WTC11 (cell line): ENCODE data around the gene SHROOM3. TPM values are rescaled to one million over a fixed set of nuclear protein-coding genes. Genes with fewer than 3 reads are reported as not detected.

Experiments
- ATAC-seq: fragments of 200-7000 bp; cut with Tn5 transposase; 2 replicates; pipeline ENCODE4 v1.10.0; 2021; ENCODE audit warnings: mild to moderate bottlenecking, moderate library complexity
- CTCF ChIA-PET: fragments of 300-600 bp; sonication (Branson Sonifier 250); formaldehyde crosslinking; loops from one replicate; lab custom pipeline; 2021; ENCODE audit warnings: antibody characterized with exemption; lab: Charles Lee
- POLR2A ChIA-PET: fragments of 350-600 bp; sonication (Branson Sonifier 250); formaldehyde crosslinking; loops from one replicate; lab custom pipeline; 2021; ENCODE audit warnings: antibody characterized with exemption; lab: Charles Lee
- DNase-seq: peaks from one replicate; pipeline ENCODE4 v3.0.0; 2021; ENCODE audit warnings: low spot score
- H3K27ac Mint-ChIP-seq: 2 replicates; pipeline ENCODE4 v1.8.0; 2021; ENCODE audit warnings: mixed read lengths
- H3K27me3 Mint-ChIP-seq: 2 replicates; pipeline ENCODE4 v1.8.0; 2021; ENCODE audit warnings: low read depth, mild to moderate bottlenecking, moderate library complexity, mixed read lengths
- H3K36me3 Mint-ChIP-seq: 2 replicates; pipeline ENCODE4 v1.8.0; 2021; ENCODE audit warnings: mixed read lengths
- H3K4me1 Mint-ChIP-seq: 2 replicates; pipeline ENCODE4 v1.8.0; 2022; ENCODE audit warnings: mixed read lengths
- H3K4me3 Mint-ChIP-seq: 2 replicates; pipeline ENCODE4 v1.8.0; 2021; ENCODE audit warnings: mild to moderate bottlenecking, moderate library complexity, mixed read lengths
- H3K9me3 Mint-ChIP-seq: 2 replicates; pipeline ENCODE4 v1.8.0; 2021; ENCODE audit warnings: mixed read lengths
- AFF4 ChIP-seq: sonication (generic); formaldehyde crosslinking; IDR thresholded peaks from 2 replicates; pipeline ENCODE4 v1.8.1; 2023; ENCODE audit warnings: mild to moderate bottlenecking, missing genetic modification reagents, borderline replicate concordance
- E2F1 ChIP-seq: sonication (generic); formaldehyde crosslinking; IDR thresholded peaks from 2 replicates; pipeline ENCODE4 v1.8.0; 2022; ENCODE audit warnings: mild to moderate bottlenecking, missing genetic modification reagents
- ELF4 ChIP-seq: sonication (generic); formaldehyde crosslinking; IDR thresholded peaks from 2 replicates; pipeline ENCODE4 v1.8.1; 2022; ENCODE audit warnings: low read depth, mild to moderate bottlenecking, moderate library complexity, missing genetic modification reagents
- EMX1 ChIP-seq: fragments of 250-450 bp; sonication (Bioruptor Pico); IDR thresholded peaks from 2 replicates; pipeline ENCODE4 v1.8.0; 2021; ENCODE audit warnings: mild to moderate bottlenecking
- GRHL2 ChIP-seq: fragments of 250-450 bp; sonication (Bioruptor Pico); IDR thresholded peaks from 2 replicates; pipeline ENCODE4 v1.8.0; 2022; ENCODE audit warnings: mild to moderate bottlenecking, moderate library complexity; ENCODE audit not compliant: insufficient replicate concordance, severe bottlenecking
- JAZF1 ChIP-seq: fragments of 250-450 bp; sonication (Bioruptor Pico); IDR thresholded peaks from 2 replicates; pipeline ENCODE4 v1.9.0; 2021; ENCODE audit warnings: moderate library complexity, mild to moderate bottlenecking, inconsistent platforms
- JUN ChIP-seq: sonication (generic); formaldehyde crosslinking; IDR thresholded peaks from 2 replicates; pipeline ENCODE4 v1.8.0; 2023; ENCODE audit warnings: mild to moderate bottlenecking, missing genetic modification reagents
- KAT7 ChIP-seq: sonication (generic); formaldehyde crosslinking; IDR thresholded peaks from 2 replicates; pipeline ENCODE4 v1.8.1; 2023; ENCODE audit warnings: missing genetic modification reagents, mild to moderate bottlenecking, borderline replicate concordance
- NFE2L1 ChIP-seq: sonication (generic); formaldehyde crosslinking; IDR thresholded peaks from 2 replicates; pipeline ENCODE4 v1.8.1; 2023; ENCODE audit warnings: missing genetic modification reagents
- NR2C2 ChIP-seq: sonication (generic); formaldehyde crosslinking; IDR thresholded peaks from 2 replicates; pipeline ENCODE4 v1.8.0; 2022; ENCODE audit warnings: mild to moderate bottlenecking, missing genetic modification reagents
- PRRX2 ChIP-seq: fragments of 250-450 bp; sonication (Bioruptor Pico); IDR thresholded peaks from 2 replicates; pipeline ENCODE4 v1.8.0; 2021; ENCODE audit warnings: mild to moderate bottlenecking
- STAT6 ChIP-seq: sonication (generic); formaldehyde crosslinking; conservative IDR thresholded peaks from 2 replicates; pipeline ENCODE4 v1.8.1; 2023; ENCODE audit warnings: mild to moderate bottlenecking, low read depth, missing genetic modification reagents, moderate library complexity
- TEAD4 ChIP-seq: sonication (generic); formaldehyde crosslinking; IDR thresholded peaks from 2 replicates; pipeline ENCODE4 v1.8.0; 2022; ENCODE audit warnings: mild to moderate bottlenecking, missing genetic modification reagents
- ZNF281 ChIP-seq: sonication (generic); formaldehyde crosslinking; IDR thresholded peaks from 2 replicates; pipeline ENCODE4 v1.8.0; 2023; ENCODE audit warnings: mild to moderate bottlenecking, missing genetic modification reagents
- ZNF423 ChIP-seq: fragments of 250-450 bp; sonication (Bioruptor Pico); IDR thresholded peaks from 2 replicates; pipeline ENCODE4 v2.1.2; 2022; ENCODE audit warnings: mild to moderate bottlenecking, moderate library complexity
- total RNA-seq: library from RNA; stranded (reverse); gene quantifications from 3 replicates; pipeline ENCODE4 v1.2.3, GENCODE V29; 2021
- TF ChIP-seq, protein P1 (sequence below): fragments of 250-450 bp; sonication (Bioruptor Pico); IDR thresholded peaks from 2 replicates; pipeline ENCODE4 v1.9.0; 2021; ENCODE audit warnings: mild to moderate bottlenecking
- TF ChIP-seq, protein P2 (sequence below): fragments of 250-450 bp; sonication (Bioruptor Pico); IDR thresholded peaks from 2 replicates; pipeline ENCODE4 v2.1.2; 2022; ENCODE audit warnings: mild to moderate bottlenecking, moderate library complexity
- TF ChIP-seq, protein P3 (sequence below): sonication (generic); formaldehyde crosslinking; IDR thresholded peaks from 2 replicates; pipeline ENCODE4 v1.8.1; 2022; ENCODE audit warnings: low read depth, mild to moderate bottlenecking, moderate library complexity, missing genetic modification reagents, borderline replicate concordance
- TF ChIP-seq, protein P4 (sequence below): sonication (generic); formaldehyde crosslinking; IDR thresholded peaks from 2 replicates; pipeline ENCODE4 v1.8.1; 2023; ENCODE audit warnings: mild to moderate bottlenecking, missing genetic modification reagents

SHROOM3 gene
- total RNA-seq, 1 experiment from 2014 or later, result 71.9 TPM

GRCh38 chr4:76543378-76543777 lies 108.3 kb downstream of the SHROOM3 start (continued):
- TF ChIP-seq GRHL2 (no peak), NR2C2 (CRISPR knock-in tag) (no peak), ZNF423 (CRISPR knock-in tag) (no peak), AFF4 (CRISPR knock-in tag) (no peak), EMX1 (CRISPR knock-in tag) (no peak), E2F1 (no peak), JUN (CRISPR knock-in tag) (no peak), KAT7 (no peak)

DNA sequence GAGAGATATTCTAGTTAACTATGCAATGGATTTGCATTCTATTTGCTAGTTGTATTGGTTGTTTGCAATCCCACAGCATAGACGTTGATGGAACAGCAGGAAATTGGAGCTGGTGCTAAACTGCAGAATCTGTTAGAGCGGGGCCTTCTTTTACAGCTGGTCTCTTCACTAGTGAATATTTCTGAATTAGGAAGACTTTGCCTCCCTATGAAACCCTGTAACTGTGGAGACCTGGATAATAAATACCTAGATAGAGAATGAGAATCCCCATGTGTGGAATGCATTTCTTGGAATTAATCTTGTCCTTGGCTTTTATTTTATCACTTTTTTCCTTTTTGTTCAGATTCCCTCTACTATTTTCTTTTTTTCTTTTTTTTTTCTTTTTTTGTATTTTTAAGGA lies 109.7 kb downstream of the SHROOM3 start:
- ChIA-PET POLR2A (no interaction called here), CTCF (no interaction called here)
- no peaks in the 10 kb centered on the region for H3K36me3 Mint-ChIP-seq
- H3K4me3 Mint-ChIP-seq, result no peak overlapping the region
- H3K27ac Mint-ChIP-seq, result peak overlapping the region; percentile 48; the same call in 1 of the 2 replicates
- no peak for DNase-seq
- H3K27me3 Mint-ChIP-seq, result no peaks in the 10 kb centered on the region
- no peak for ATAC-seq
- peaks cover 11% of the 10 kb centered on the region; the same call in 1 of the 2 replicates for H3K9me3 Mint-ChIP-seq
- peaks cover 45% of the 10 kb centered on the region for H3K4me1 Mint-ChIP-seq
- TF ChIP-seq, protein P1, sequence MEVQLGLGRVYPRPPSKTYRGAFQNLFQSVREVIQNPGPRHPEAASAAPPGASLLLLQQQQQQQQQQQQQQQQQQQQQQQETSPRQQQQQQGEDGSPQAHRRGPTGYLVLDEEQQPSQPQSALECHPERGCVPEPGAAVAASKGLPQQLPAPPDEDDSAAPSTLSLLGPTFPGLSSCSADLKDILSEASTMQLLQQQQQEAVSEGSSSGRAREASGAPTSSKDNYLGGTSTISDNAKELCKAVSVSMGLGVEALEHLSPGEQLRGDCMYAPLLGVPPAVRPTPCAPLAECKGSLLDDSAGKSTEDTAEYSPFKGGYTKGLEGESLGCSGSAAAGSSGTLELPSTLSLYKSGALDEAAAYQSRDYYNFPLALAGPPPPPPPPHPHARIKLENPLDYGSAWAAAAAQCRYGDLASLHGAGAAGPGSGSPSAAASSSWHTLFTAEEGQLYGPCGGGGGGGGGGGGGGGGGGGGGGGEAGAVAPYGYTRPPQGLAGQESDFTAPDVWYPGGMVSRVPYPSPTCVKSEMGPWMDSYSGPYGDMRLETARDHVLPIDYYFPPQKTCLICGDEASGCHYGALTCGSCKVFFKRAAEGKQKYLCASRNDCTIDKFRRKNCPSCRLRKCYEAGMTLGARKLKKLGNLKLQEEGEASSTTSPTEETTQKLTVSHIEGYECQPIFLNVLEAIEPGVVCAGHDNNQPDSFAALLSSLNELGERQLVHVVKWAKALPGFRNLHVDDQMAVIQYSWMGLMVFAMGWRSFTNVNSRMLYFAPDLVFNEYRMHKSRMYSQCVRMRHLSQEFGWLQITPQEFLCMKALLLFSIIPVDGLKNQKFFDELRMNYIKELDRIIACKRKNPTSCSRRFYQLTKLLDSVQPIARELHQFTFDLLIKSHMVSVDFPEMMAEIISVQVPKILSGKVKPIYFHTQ (CRISPR knock-in tag), result no peak
- TF ChIP-seq TEAD4 (CRISPR knock-in tag) (no peak), ELF4 (CRISPR knock-in tag) (no peak), STAT6 (CRISPR knock-in tag) (no peak), ZNF281 (CRISPR knock-in tag) (no peak), NFE2L1 (CRISPR knock-in tag) (no peak), PRRX2 (CRISPR knock-in tag) (no peak), JAZF1 (CRISPR knock-in tag) (no peak), ZNF423 (CRISPR knock-in tag) (no peak)
- TF ChIP-seq, protein P2, sequence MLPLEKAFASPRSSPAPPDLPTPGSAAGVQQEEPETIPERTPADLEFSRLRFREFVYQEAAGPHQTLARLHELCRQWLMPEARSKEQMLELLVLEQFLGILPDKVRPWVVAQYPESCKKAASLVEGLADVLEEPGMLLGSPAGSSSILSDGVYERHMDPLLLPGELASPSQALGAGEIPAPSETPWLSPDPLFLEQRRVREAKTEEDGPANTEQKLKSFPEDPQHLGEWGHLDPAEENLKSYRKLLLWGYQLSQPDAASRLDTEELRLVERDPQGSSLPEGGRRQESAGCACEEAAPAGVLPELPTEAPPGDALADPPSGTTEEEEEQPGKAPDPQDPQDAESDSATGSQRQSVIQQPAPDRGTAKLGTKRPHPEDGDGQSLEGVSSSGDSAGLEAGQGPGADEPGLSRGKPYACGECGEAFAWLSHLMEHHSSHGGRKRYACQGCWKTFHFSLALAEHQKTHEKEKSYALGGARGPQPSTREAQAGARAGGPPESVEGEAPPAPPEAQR (CRISPR knock-in tag), result no peak
- TF ChIP-seq, protein P3, sequence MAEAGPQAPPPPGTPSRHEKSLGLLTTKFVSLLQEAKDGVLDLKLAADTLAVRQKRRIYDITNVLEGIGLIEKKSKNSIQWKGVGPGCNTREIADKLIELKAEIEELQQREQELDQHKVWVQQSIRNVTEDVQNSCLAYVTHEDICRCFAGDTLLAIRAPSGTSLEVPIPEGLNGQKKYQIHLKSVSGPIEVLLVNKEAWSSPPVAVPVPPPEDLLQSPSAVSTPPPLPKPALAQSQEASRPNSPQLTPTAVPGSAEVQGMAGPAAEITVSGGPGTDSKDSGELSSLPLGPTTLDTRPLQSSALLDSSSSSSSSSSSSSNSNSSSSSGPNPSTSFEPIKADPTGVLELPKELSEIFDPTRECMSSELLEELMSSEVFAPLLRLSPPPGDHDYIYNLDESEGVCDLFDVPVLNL (CRISPR knock-in tag), result no peak
- TF ChIP-seq, protein P4, sequence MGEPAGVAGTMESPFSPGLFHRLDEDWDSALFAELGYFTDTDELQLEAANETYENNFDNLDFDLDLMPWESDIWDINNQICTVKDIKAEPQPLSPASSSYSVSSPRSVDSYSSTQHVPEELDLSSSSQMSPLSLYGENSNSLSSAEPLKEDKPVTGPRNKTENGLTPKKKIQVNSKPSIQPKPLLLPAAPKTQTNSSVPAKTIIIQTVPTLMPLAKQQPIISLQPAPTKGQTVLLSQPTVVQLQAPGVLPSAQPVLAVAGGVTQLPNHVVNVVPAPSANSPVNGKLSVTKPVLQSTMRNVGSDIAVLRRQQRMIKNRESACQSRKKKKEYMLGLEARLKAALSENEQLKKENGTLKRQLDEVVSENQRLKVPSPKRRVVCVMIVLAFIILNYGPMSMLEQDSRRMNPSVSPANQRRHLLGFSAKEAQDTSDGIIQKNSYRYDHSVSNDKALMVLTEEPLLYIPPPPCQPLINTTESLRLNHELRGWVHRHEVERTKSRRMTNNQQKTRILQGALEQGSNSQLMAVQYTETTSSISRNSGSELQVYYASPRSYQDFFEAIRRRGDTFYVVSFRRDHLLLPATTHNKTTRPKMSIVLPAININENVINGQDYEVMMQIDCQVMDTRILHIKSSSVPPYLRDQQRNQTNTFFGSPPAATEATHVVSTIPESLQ, result no peak
